Mesenchymal stem cell (in vitro differentiated cells and primary cell): ENCODE results near the gene EP400.

Experiments used
- DNase-seq: peaks from one replicate; pipeline ENCODE4 v3.0.0-alpha.2; 2013
- H2AFZ ChIP-seq: one replicate; pipeline ENCODE4 v1.6.1; 2013; ENCODE audit warnings: low read depth, mild to moderate bottlenecking, control low read depth, inconsistent platforms, low read length, moderate library complexity
- H2AK5ac ChIP-seq: 2 replicates; pipeline ENCODE4 v1.6.1; 2013; ENCODE audit warnings: low read length, moderate library complexity, mild to moderate bottlenecking, inconsistent platforms; ENCODE audit not compliant: severe bottlenecking
- H2BK120ac ChIP-seq: one replicate; pipeline ENCODE4 v1.6.1; 2013; ENCODE audit warnings: low read depth, mild to moderate bottlenecking, inconsistent platforms, low read length, moderate library complexity
- H2BK12ac ChIP-seq, 2 experiments: one replicate each; pipeline ENCODE4 v1.6.1; 2013; ENCODE audit warnings: inconsistent platforms in 2 of 2, low read length in 2 of 2, mild to moderate bottlenecking in 2 of 2, moderate library complexity in 2 of 2, control low read depth in 1 of 2
- H2BK15ac ChIP-seq: one replicate; pipeline ENCODE4 v1.6.1; 2013; ENCODE audit warnings: mild to moderate bottlenecking, low read depth, inconsistent platforms; ENCODE audit not compliant: poor library complexity, severe bottlenecking
- H2BK5ac ChIP-seq: 2 replicates; pipeline ENCODE4 v1.6.1; 2013; ENCODE audit warnings: low read depth, mild to moderate bottlenecking, low read length, control low read depth, inconsistent platforms; ENCODE audit not compliant: poor library complexity, severe bottlenecking
- H3K14ac ChIP-seq, 2 experiments: one replicate each; pipeline ENCODE4 v1.6.1; 2013; ENCODE audit warnings: inconsistent platforms in 2 of 2, low read length in 2 of 2, control low read depth in 1 of 2, mild to moderate bottlenecking in 1 of 2, moderate library complexity in 1 of 2
- H3K18ac ChIP-seq, 2 experiments: one replicate each; pipeline ENCODE4 v1.6.1; 2013; ENCODE audit warnings: inconsistent platforms in 2 of 2, low read length in 2 of 2, control low read depth in 1 of 2, low read depth in 1 of 2, mild to moderate bottlenecking in 1 of 2
- H3K23ac ChIP-seq, 2 experiments: one replicate each; pipeline ENCODE4 v1.6.1; 2013; ENCODE audit warnings: inconsistent platforms in 2 of 2, low read length in 2 of 2, mild to moderate bottlenecking in 2 of 2, moderate library complexity in 2 of 2, control low read depth in 1 of 2
- H3K27ac ChIP-seq: 2 replicates; pipeline ENCODE4 v1.5.1; 2013; ENCODE audit warnings: mild to moderate bottlenecking, moderate library complexity, low read length, control low read depth, inconsistent platforms; ENCODE audit not compliant: poor library complexity, severe bottlenecking
- H3K27me3 ChIP-seq, 2 experiments: 2 replicates each; pipeline versions ENCODE4 v1.6.1 to v1.7.0; 2013; ENCODE audit warnings: low read length in 2 of 2, mild to moderate bottlenecking in 2 of 2, moderate library complexity in 2 of 2, control low read depth in 1 of 2, inconsistent platforms in 1 of 2; ENCODE audit not compliant: control insufficient read depth in 1 of 2, insufficient read depth in 1 of 2
- H3K36me3 ChIP-seq, 2 experiments: 2 replicates each; pipeline versions ENCODE4 v1.6.1 to v1.7.0; 2013; ENCODE audit warnings: low read length in 2 of 2, control low read depth in 1 of 2, inconsistent platforms in 1 of 2, low read depth in 1 of 2, mild to moderate bottlenecking in 1 of 2; ENCODE audit not compliant: insufficient read depth in 2 of 2, control insufficient read depth in 1 of 2
- H3K4ac ChIP-seq, 2 experiments: one replicate each; pipeline ENCODE4 v1.6.1; 2013; ENCODE audit warnings: inconsistent platforms in 2 of 2, low read length in 2 of 2, mild to moderate bottlenecking in 2 of 2, moderate library complexity in 2 of 2, control low read depth in 1 of 2, low read depth in 1 of 2
- H3K4me1 ChIP-seq: 2 replicates; pipeline ENCODE4 v1.6.1; 2013; ENCODE audit warnings: low read depth, low read length, control low read depth; ENCODE audit not compliant: control insufficient read depth, insufficient read depth
- H3K4me2 ChIP-seq: 2 replicates; pipeline ENCODE4 v1.6.1; 2013; ENCODE audit warnings: low read length, mild to moderate bottlenecking, inconsistent platforms; ENCODE audit not compliant: poor library complexity, severe bottlenecking
- H3K4me3 ChIP-seq, 2 experiments: 2 replicates each; pipeline versions ENCODE4 v1.5.1 to v1.7.0; 2013; ENCODE audit warnings: low read length in 2 of 2, mild to moderate bottlenecking in 2 of 2, control low read depth in 1 of 2, low read depth in 1 of 2; ENCODE audit not compliant: insufficient read depth in 1 of 2
- H3K79me1 ChIP-seq: replicated peaks from 2 replicates; pipeline ENCODE4 v1.6.1; 2013; ENCODE audit warnings: mild to moderate bottlenecking, control low read depth, low read length, inconsistent platforms; ENCODE audit not compliant: poor library complexity, severe bottlenecking
- H3K9ac ChIP-seq: 2 replicates; pipeline ENCODE4 v1.7.0; 2013; ENCODE audit warnings: mild to moderate bottlenecking, low read length, moderate library complexity
- H3K9me3 ChIP-seq: 2 replicates; pipeline ENCODE4 v1.7.0; 2013; ENCODE audit warnings: mild to moderate bottlenecking, low read length; ENCODE audit not compliant: control insufficient read depth
- H4K8ac ChIP-seq: one replicate; pipeline ENCODE4 v1.6.1; 2013; ENCODE audit warnings: inconsistent platforms, mild to moderate bottlenecking, low read length, moderate library complexity
- H4K91ac ChIP-seq: one replicate; pipeline ENCODE4 v1.6.1; 2013; ENCODE audit warnings: mild to moderate bottlenecking, low read length, inconsistent platforms
- WGBS: methylation state at CpG from one replicate; pipeline ENCODE4 v1.1.7; 2013; ENCODE audit warnings: mixed read lengths; 5-methylcytosine and 5-hydroxymethylcytosine counted together

Gene EP400

DNA sequence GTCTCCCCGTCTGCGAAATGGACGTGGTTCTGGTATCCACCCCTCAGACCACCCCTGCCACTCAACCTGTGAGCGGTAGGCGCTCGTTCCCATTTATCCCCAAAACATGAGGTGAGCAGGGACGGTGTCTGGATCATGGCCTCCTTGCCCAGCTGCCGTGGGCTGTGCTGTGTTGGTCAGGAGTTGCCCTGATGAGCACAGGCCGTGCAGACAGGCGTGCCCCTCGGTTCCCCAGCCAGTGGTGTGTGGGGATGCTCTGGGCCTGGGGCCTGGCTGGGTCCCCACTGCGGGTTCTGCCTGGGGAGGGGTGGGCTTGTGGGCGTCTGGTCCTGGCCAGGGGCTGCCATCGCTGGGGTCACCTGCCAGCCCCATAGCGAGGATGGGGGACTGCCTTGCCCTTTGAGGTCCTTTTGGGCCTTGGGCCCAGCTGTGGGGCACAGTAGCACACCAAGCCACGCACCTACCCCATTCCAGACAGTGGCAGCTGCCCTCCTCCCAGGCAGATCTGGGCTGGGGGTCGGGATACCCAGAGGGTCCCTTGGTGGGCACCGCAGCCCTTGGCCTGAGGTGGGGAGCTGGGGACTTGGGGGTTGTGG is 31.9 kb upstream of the EP400 start:
- H3K79me1 ChIP-seq = peaks cover 20% of the 10 kb centered on the region
- no peak overlapping the region for H2AK5ac ChIP-seq
- H3K9me3 ChIP-seq = no peaks in the 10 kb centered on the region
- no peak overlapping the region for H3K14ac ChIP-seq
- no peak overlapping the region for H4K8ac ChIP-seq
- no peak overlapping the region for H2BK5ac ChIP-seq
- no peak overlapping the region for H3K27ac ChIP-seq
- H3K9ac ChIP-seq = no peak overlapping the region
- no peak overlapping the region for H2BK15ac ChIP-seq
- no peak overlapping the region for H2BK12ac ChIP-seq
- H3K4ac ChIP-seq = no peak overlapping the region
- H4K91ac ChIP-seq = no peak overlapping the region
- H2BK120ac ChIP-seq = no peak overlapping the region
- H3K23ac ChIP-seq = no peak overlapping the region
- no peak for DNase-seq
- H3K36me3 ChIP-seq = peaks cover 69 to 96% of the 10 kb centered on the region in 2 experiments
- H3K4me3 ChIP-seq = no peak overlapping the region
- no peaks in the 10 kb centered on the region for H3K27me3 ChIP-seq
- no peak overlapping the region for H3K4me2 ChIP-seq
- peaks cover 3% of the 10 kb centered on the region for H3K4me1 ChIP-seq
- no peak overlapping the region for H2AFZ ChIP-seq
- WGBS = 94% methylated on average over 18 of the region's 18 CpGs
- no peak overlapping the region for H3K18ac ChIP-seq

DNA sequence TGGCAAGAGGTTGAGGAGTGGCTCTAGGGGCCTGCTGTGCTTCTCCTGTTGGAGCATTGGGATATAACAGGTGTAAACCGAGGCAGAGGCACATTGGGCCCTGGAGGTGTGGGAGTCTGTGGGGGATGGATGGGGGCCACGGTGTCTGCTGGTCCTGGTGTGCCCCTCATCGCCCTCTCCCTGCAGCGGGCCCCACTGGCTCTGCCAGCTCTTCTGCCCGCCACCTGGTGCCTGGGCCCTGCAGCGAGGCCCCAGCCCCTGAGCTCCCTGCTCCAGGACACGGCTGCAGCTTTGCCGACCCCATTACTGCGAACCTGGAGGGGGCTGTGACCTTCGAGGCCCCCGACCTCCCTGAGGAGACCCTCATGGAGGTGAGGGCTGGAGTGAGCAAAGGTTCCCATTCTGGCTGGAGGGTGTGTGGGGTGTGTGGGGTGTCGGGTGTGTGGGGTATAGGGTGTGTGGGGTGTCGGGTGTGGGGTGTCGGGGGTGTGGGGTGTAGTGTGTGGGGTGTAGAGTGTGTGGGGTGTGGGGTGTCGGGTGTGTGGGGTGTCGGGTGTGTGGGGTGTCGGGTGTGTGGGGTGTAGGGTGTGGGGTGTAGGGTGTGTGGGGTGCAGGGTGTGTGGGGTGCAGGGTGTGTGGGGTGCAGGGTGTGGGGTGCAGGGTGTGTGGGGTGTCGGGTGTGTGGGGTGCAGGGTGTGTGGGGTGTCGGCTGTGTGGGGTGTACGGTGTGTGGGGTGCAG is 31.3 kb upstream of the EP400 start:
- no peak overlapping the region for H4K8ac ChIP-seq
- H3K23ac ChIP-seq = no peak overlapping the region
- no peak for DNase-seq
- no peak overlapping the region for H2AK5ac ChIP-seq
- no peak overlapping the region for H2BK12ac ChIP-seq
- H3K9ac ChIP-seq = no peak overlapping the region
- H3K4ac ChIP-seq = no peak overlapping the region
- H2AFZ ChIP-seq = no peak overlapping the region
- H2BK15ac ChIP-seq = no peak overlapping the region
- no peaks in the 10 kb centered on the region for H3K4me1 ChIP-seq
- H2BK5ac ChIP-seq = no peak overlapping the region
- H4K91ac ChIP-seq = no peak overlapping the region
- H3K14ac ChIP-seq = no peak overlapping the region
- H3K27me3 ChIP-seq = no peaks in the 10 kb centered on the region
- H3K36me3 ChIP-seq = peaks cover 69 to 99% of the 10 kb centered on the region in 2 experiments
- H3K79me1 ChIP-seq = peaks cover 18% of the 10 kb centered on the region
- H3K18ac ChIP-seq = no peak overlapping the region
- H2BK120ac ChIP-seq = no peak overlapping the region
- H3K4me3 ChIP-seq = no peak overlapping the region
- 94% methylated on average over 15 of the region's 20 CpGs for WGBS
- H3K9me3 ChIP-seq = no peaks in the 10 kb centered on the region
- no peak overlapping the region for H3K27ac ChIP-seq
- H3K4me2 ChIP-seq = no peak overlapping the region

GRCh38 chr12:131919051-131919347 is 30.7 kb upstream of the EP400 start:
- Histone ChIP-seq H3K27me3 (no peaks in the 10 kb centered on the region), H2BK15ac (no peak overlapping the region), H4K8ac (no peak overlapping the region), H3K23ac (no peak overlapping the region), H2BK12ac (no peak overlapping the region), H3K4ac (no peak overlapping the region), H3K9ac (no peak overlapping the region), H3K14ac (no peak overlapping the region), H2BK5ac (no peak overlapping the region), H3K27ac (no peak overlapping the region), H2AK5ac (no peak overlapping the region), H3K4me3 (no peak overlapping the region), H3K4me2 (no peak overlapping the region), H3K9me3 (no peaks in the 10 kb centered on the region), H2BK120ac (no peak overlapping the region), H3K4me1 (no peaks in the 10 kb centered on the region), H3K36me3 (peaks cover 65 to 94% of the 10 kb centered on the region in 2 experiments), H3K79me1 (peaks cover 13% of the 10 kb centered on the region), H2AFZ (no peak overlapping the region), H4K91ac (no peak overlapping the region), H3K18ac (no peak overlapping the region)
- 97% methylated on average over 19 of the region's 19 CpGs for WGBS
- no peak for DNase-seq

- no peak overlapping the region for H3K27ac ChIP-seq
- peaks cover 1% of the 10 kb centered on the region for H3K4me1 ChIP-seq
- WGBS = 96% methylated on average over 37 of the region's 37 CpGs
- no peaks in the 10 kb centered on the region for H3K9me3 ChIP-seq
- H3K27me3 ChIP-seq = no peaks in the 10 kb centered on the region
- no peak overlapping the region for H2BK12ac ChIP-seq
- H3K36me3 ChIP-seq = peaks cover 60 to 88% of the 10 kb centered on the region in 2 experiments
- no peak overlapping the region for H3K9ac ChIP-seq
- H3K14ac ChIP-seq = no peak overlapping the region
- H2AK5ac ChIP-seq = no peak overlapping the region
- no peak overlapping the region for H3K4ac ChIP-seq
- no peak overlapping the region for H3K4me3 ChIP-seq
- no peak overlapping the region for H2AFZ ChIP-seq
- no peak overlapping the region for H3K23ac ChIP-seq
- no peak overlapping the region for H4K91ac ChIP-seq
- no peak overlapping the region for H2BK5ac ChIP-seq
- peaks cover 9% of the 10 kb centered on the region for H3K79me1 ChIP-seq
- DNase-seq = no peak
- no peak overlapping the region for H3K4me2 ChIP-seq
- no peak overlapping the region for H2BK120ac ChIP-seq
- H2BK15ac ChIP-seq = no peak overlapping the region
- H3K18ac ChIP-seq = no peak overlapping the region
- H4K8ac ChIP-seq = no peak overlapping the region
Measured at GRCh38 chr12:131919366-131920156, 30.2 kb upstream of the EP400 start.
